Measurements from ENCODE around the gene ZNF285. TPM values are rescaled to one million over a fixed set of nuclear protein-coding genes. Genes with fewer than 3 reads are reported as not detected.

Gene ZNF285
- total RNA-seq, 1 experiment from 2014 or later: not detected

Other genes starting within 250 kb of the ZNF285 start
- gene ZNF226, start 236.5 kb downstream of the ZNF285 start, total RNA-seq (2021; ENCODE audit: unreplicated experiment): 17.4 TPM
- gene ZNF227, start 189.1 kb downstream of the ZNF285 start, total RNA-seq (2021; ENCODE audit: unreplicated experiment): 14.4 TPM
- 0.30 TPM for gene ZNF233, start 141.7 kb downstream of the ZNF285 start, total RNA-seq (2021; ENCODE audit: unreplicated experiment)
- gene ZNF235, start 96.6 kb downstream of the ZNF285 start, total RNA-seq (2021; ENCODE audit: unreplicated experiment): 5.7 TPM
- gene ZNF112, start 44.9 kb downstream of the ZNF285 start, total RNA-seq (2021; ENCODE audit: unreplicated experiment): 3.6 TPM
- gene ZNF229, start 46.9 kb upstream of the ZNF285 start, total RNA-seq (2021; ENCODE audit: unreplicated experiment): not detected
- 7.3 TPM for gene ZNF180, start 98.9 kb upstream of the ZNF285 start, total RNA-seq (2021; ENCODE audit: unreplicated experiment)
- gene CEACAM20, start 128.1 kb upstream of the ZNF285 start, total RNA-seq (2021; ENCODE audit: unreplicated experiment): not detected
- not detected for gene IGSF23, start 212.0 kb upstream of the ZNF285 start, total RNA-seq (2021; ENCODE audit: unreplicated experiment)
- gene PVR, start 242.3 kb upstream of the ZNF285 start, total RNA-seq (2021; ENCODE audit: unreplicated experiment): 62.0 TPM